Naive B cell (primary cell): ENCODE data around the gene BCL11B. TPM values are rescaled to one million over a fixed set of nuclear protein-coding genes. Genes with fewer than 3 reads are reported as not detected.
"Not testable (repeated sequence)": the region's sequence is repeated elsewhere in the genome, so short reads cannot be mapped to it uniquely, and the experiment has no call there.

Source experiments
- ATAC-seq, 2 donors: fragments of 150-1000 bp; cut with Tn5 transposase; 2 replicates each; pipeline ENCODE4 v1.10.0; 2021; ENCODE audit warnings: low read depth in 2 of 2, mild to moderate bottlenecking in 2 of 2, moderate library complexity in 2 of 2
- DNase-seq: peaks from one replicate; pipeline ENCODE4 v3.0.0; 2022
- H3K27ac Mint-ChIP-seq, 6 donors: one replicate each; pipeline ENCODE4 v1.8.0; 2020 to 2022; ENCODE audit warnings: mild to moderate bottlenecking in 6 of 6, mixed read lengths in 6 of 6, moderate library complexity in 5 of 6, inconsistent platforms in 2 of 6
- H3K27me3 Mint-ChIP-seq, 3 donors: one replicate each; pipeline ENCODE4 v1.8.0; 2021 to 2022; ENCODE audit warnings: mixed read lengths in 3 of 3, mild to moderate bottlenecking in 1 of 3
- H3K36me3 Mint-ChIP-seq, 2 donors: one replicate each; pipeline ENCODE4 v1.8.0; 2020 to 2022; ENCODE audit warnings: mixed read lengths in 2 of 2, inconsistent platforms in 1 of 2, mild to moderate bottlenecking in 1 of 2
- H3K4me1 Mint-ChIP-seq, 3 donors: one replicate each; pipeline ENCODE4 v1.8.0; 2020 to 2022; ENCODE audit warnings: mixed read lengths in 3 of 3, inconsistent platforms in 1 of 3, mild to moderate bottlenecking in 1 of 3, moderate library complexity in 1 of 3
- H3K4me3 Mint-ChIP-seq, 8 donors: one replicate each; pipeline ENCODE4 v1.8.0; 2020 to 2022; ENCODE audit warnings: mild to moderate bottlenecking in 8 of 8, mixed read lengths in 8 of 8, moderate library complexity in 8 of 8, inconsistent platforms in 2 of 8
- H3K9me3 Mint-ChIP-seq, 7 donors: one replicate each; pipeline ENCODE4 v1.8.0; 2020 to 2022; ENCODE audit warnings: mixed read lengths in 7 of 7, mild to moderate bottlenecking in 5 of 7, inconsistent platforms in 2 of 7, moderate library complexity in 1 of 7
- polyA plus RNA-seq, 6 donors: library from polyadenylated mRNA; unstranded; fragments of 300-500 nt; fragmentation: Illumina TruSeq; gene quantifications; one replicate each; pipeline ENCODE4 v1.2.3, GENCODE V29; 2021; ENCODE audit warnings: low read depth in 6 of 6

The BCL11B gene
- polyA plus RNA-seq, 6 donors from 2014 or later = 0.03 to 0.05 TPM; not detected in 4

GRCh38 chr14:99234355-99234754 lies 37.6 kb downstream of the BCL11B start:
- Mint-ChIP-seq H3K27me3 (peaks cover 11 to 71% (median 45%) of the 10 kb centered on the region in 3 donors), H3K27ac (no peak overlapping the region), H3K36me3 (peaks cover 0 to 18% of the 10 kb centered on the region in 2 donors), H3K4me1 (no peaks in the 10 kb centered on the region), H3K4me3 (peak overlapping the region in 1 of 8 donors; percentile 5), H3K9me3 (peaks cover 3 to 39% (median 21%) of the 10 kb centered on the region in 7 donors)
- DNase-seq = no peak
- ATAC-seq = no peak

GRCh38 chr14:99233222-99234035 lies 38.6 kb downstream of the BCL11B start:
- Mint-ChIP-seq H3K9me3 (peaks cover 7 to 43% (median 21%) of the 10 kb centered on the region in 7 donors), H3K36me3 (peaks cover 0 to 18% of the 10 kb centered on the region in 2 donors), H3K27me3 (peaks cover 11 to 75% (median 46%) of the 10 kb centered on the region in 3 donors), H3K4me1 (no peaks in the 10 kb centered on the region), H3K4me3 (no peak overlapping the region), H3K27ac (no peak overlapping the region)
- ATAC-seq = no peak
- no peak for DNase-seq

GRCh38 chr14:99232714-99233214 lies 39.2 kb downstream of the BCL11B start:
- Mint-ChIP-seq H3K27me3 (peaks cover 15 to 71% (median 53%) of the 10 kb centered on the region in 3 donors), H3K36me3 (peaks cover 0 to 18% of the 10 kb centered on the region in 2 donors), H3K4me1 (no peaks in the 10 kb centered on the region), H3K9me3 (peaks cover 7 to 41% (median 21%) of the 10 kb centered on the region in 7 donors), H3K27ac (no peak overlapping the region), H3K4me3 (no peak overlapping the region)
- no peak for DNase-seq
- no peak for ATAC-seq

- no peak for ATAC-seq
- H3K27ac Mint-ChIP-seq = no peak overlapping the region
- peaks cover 15 to 66% (median 47%) of the 10 kb centered on the region in 3 donors for H3K27me3 Mint-ChIP-seq
- peaks cover 0 to 18% of the 10 kb centered on the region in 2 donors for H3K36me3 Mint-ChIP-seq
- no peaks in the 10 kb centered on the region for H3K4me1 Mint-ChIP-seq
- H3K4me3 Mint-ChIP-seq = no peak overlapping the region
- DNase-seq = no peak
- H3K9me3 Mint-ChIP-seq = peaks cover 7 to 40% (median 18%) of the 10 kb centered on the region in 7 donors
These were observed 39.9 kb downstream of the BCL11B start for GRCh38 chr14:99231850-99232713.

GRCh38 chr14:99231161-99231849 lies 40.7 kb downstream of the BCL11B start:
- Mint-ChIP-seq H3K4me1 (no peaks in the 10 kb centered on the region), H3K36me3 (peaks cover 0 to 16% of the 10 kb centered on the region in 2 donors), H3K4me3 (no peak overlapping the region), H3K27me3 (peaks cover 15 to 66% (median 44%) of the 10 kb centered on the region in 3 donors), H3K9me3 (peaks cover 7 to 35% (median 16%) of the 10 kb centered on the region in 7 donors), H3K27ac (no peak overlapping the region)
- no peak for DNase-seq
- ATAC-seq = no peak

GRCh38 chr14:99230208-99231151 lies 41.5 kb downstream of the BCL11B start:
- Mint-ChIP-seq H3K27me3 (peaks cover 15 to 61% (median 36%) of the 10 kb centered on the region in 3 donors), H3K36me3 (peaks cover 0 to 8% of the 10 kb centered on the region in 2 donors), H3K9me3 (peaks cover 6 to 27% (median 10%) of the 10 kb centered on the region in 7 donors), H3K4me1 (no peaks in the 10 kb centered on the region), H3K27ac (no peak overlapping the region), H3K4me3 (no peak overlapping the region)
- no peak for DNase-seq
- ATAC-seq = no peak

- no peaks in the 10 kb centered on the region for H3K4me1 Mint-ChIP-seq
- no peak for DNase-seq
- H3K36me3 Mint-ChIP-seq = peaks cover 0 to under 1% of the 10 kb centered on the region in 2 donors
- H3K27me3 Mint-ChIP-seq = peaks cover 18 to 54% (median 31%) of the 10 kb centered on the region in 3 donors
- no peak overlapping the region for H3K4me3 Mint-ChIP-seq
- ATAC-seq = no peak
- peaks cover 5 to 21% (median 6%) of the 10 kb centered on the region in 7 donors for H3K9me3 Mint-ChIP-seq
- H3K27ac Mint-ChIP-seq = no peak overlapping the region
These were observed 42.3 kb downstream of the BCL11B start for GRCh38 chr14:99229654-99230207.

GRCh38 chr14:99228760-99229159 lies 43.2 kb downstream of the BCL11B start:
- not testable (repeated sequence) for H3K4me1 Mint-ChIP-seq, H3K36me3 Mint-ChIP-seq, ATAC-seq, DNase-seq
- peaks cover 14 to 47% (median 31%) of the 10 kb centered on the region in 3 donors for H3K27me3 Mint-ChIP-seq
- H3K9me3 Mint-ChIP-seq = peaks cover 2 to 17% (median 6%) of the 10 kb centered on the region in 7 donors
- H3K4me3 Mint-ChIP-seq = peak overlapping the region in 1 of 8 donors; percentile 25
- H3K27ac Mint-ChIP-seq = peak overlapping the region in 1 of 6 donors; percentile 62

GRCh38 chr14:99226687-99227086 lies 45.3 kb downstream of the BCL11B start:
- Mint-ChIP-seq H3K4me1 (no peaks in the 10 kb centered on the region), H3K27ac (no peak overlapping the region), H3K27me3 (peaks cover 14 to 29% (median 23%) of the 10 kb centered on the region in 3 donors), H3K36me3 (no peaks in the 10 kb centered on the region), H3K4me3 (no peak overlapping the region), H3K9me3 (peaks cover 0 to 8% (median 4%) of the 10 kb centered on the region in 7 donors)
- ATAC-seq (no peak), DNase-seq (no peak)

- Mint-ChIP-seq H3K9me3 (peaks cover 0 to 8% (median 4%) of the 10 kb centered on the region in 7 donors), H3K36me3 (no peaks in the 10 kb centered on the region), H3K4me1 (no peaks in the 10 kb centered on the region), H3K27ac (no peak overlapping the region), H3K27me3 (peaks cover 14 to 23% (median 22%) of the 10 kb centered on the region in 3 donors), H3K4me3 (no peak overlapping the region)
- DNase-seq (no peak), ATAC-seq (no peak)
These were observed 46.4 kb downstream of the BCL11B start for GRCh38 chr14:99225436-99226203.

- ATAC-seq = no peak
- H3K36me3 Mint-ChIP-seq = no peaks in the 10 kb centered on the region
These were observed 47.0 kb downstream of the BCL11B start for GRCh38 chr14:99224948-99225347.

More at GRCh38 chr14:99224948-99225347, 47.0 kb downstream of the BCL11B start:
- Mint-ChIP-seq H3K4me1 (no peaks in the 10 kb centered on the region), H3K27me3 (peaks cover 14 to 18% (median 16%) of the 10 kb centered on the region in 3 donors), H3K9me3 (peaks cover 0 to 7% (median 4%) of the 10 kb centered on the region in 7 donors), H3K4me3 (no peak overlapping the region), H3K27ac (no peak overlapping the region)
- DNase-seq = no peak
